GM21381 (cell line): ENCODE measurements around the gene TRAF7.

ENCODE experiments used
- ATAC-seq: cut with Tn5 transposase; IDR thresholded peaks from one replicate; pipeline ENCODE4 v1.9.1; 2021; ENCODE audit warnings: mild to moderate bottlenecking, moderate library complexity; ENCODE audit not compliant: unreplicated experiment

The TRAF7 gene

GRCh38 chr16:2147378-2147777 is 8.2 kb upstream of the TRAF7 start:
- ATAC-seq: no peak

GRCh38 chr16:2147981-2148671 is 7.5 kb upstream of the TRAF7 start, which contains the start of gene RAB26:
RAB26 (plus strand) TSS chr16:2148625; CDS start chr16:2148784, 159 bp downstream.
- ATAC-seq: no peak

- ATAC-seq: no peak
These were observed 6.6 kb upstream of the TRAF7 start for GRCh38 chr16:2148714-2149629.

- no peak for ATAC-seq
These were observed 5.8 kb upstream of the TRAF7 start for GRCh38 chr16:2149630-2150417.

- no peak for ATAC-seq
These were observed 5.0 kb upstream of the TRAF7 start for GRCh38 chr16:2150418-2151187.

GRCh38 chr16:2151188-2152091 is 4.1 kb upstream of the TRAF7 start:
- no peak for ATAC-seq

- ATAC-seq: no peak
These were observed 2.7 kb upstream of the TRAF7 start for GRCh38 chr16:2152695-2153506.

GRCh38 chr16:2154533-2155090 is 970 bp upstream of the TRAF7 start:
- no peak for ATAC-seq

- no peak for ATAC-seq
These were observed 631 bp downstream of the TRAF7 start for GRCh38 chr16:2155977-2156848.

GRCh38 chr16:2156849-2157224 is 1.3 kb downstream of the TRAF7 start:
- ATAC-seq: no peak

GRCh38 chr16:2157480-2158261 is 2.1 kb downstream of the TRAF7 start:
- ATAC-seq: no peak

- ATAC-seq: no peak
These were observed 2.7 kb downstream of the TRAF7 start for GRCh38 chr16:2158262-2158638.

- no peak for ATAC-seq
These were observed 3.7 kb downstream of the TRAF7 start for GRCh38 chr16:2159175-2159838.

- no peak for ATAC-seq
These were observed 5.5 kb downstream of the TRAF7 start for GRCh38 chr16:2160915-2161551.

- no peak for ATAC-seq
These were observed 6.3 kb downstream of the TRAF7 start for GRCh38 chr16:2161911-2162310.

GRCh38 chr16:2162676-2163118 is 7.1 kb downstream of the TRAF7 start:
- ATAC-seq: no peak
